PC-3 (cell line): ENCODE data around the gene COL19A1.

ENCODE experiments used
- CTCF ChIP-seq: fragments of 300-600 bp; sonication (generic); conservative IDR thresholded peaks from 2 replicates; pipeline ENCODE4 v1.5.1; 2017; ENCODE audit warnings: antibody characterized with exemption, low read depth, mild to moderate bottlenecking, low read length
- EZH2phosphoT487 ChIP-seq: fragments of 300-600 bp; sonication (generic); IDR thresholded peaks from 2 replicates; pipeline ENCODE4 v1.6.1; 2018; ENCODE audit warnings: mild to moderate bottlenecking, antibody characterized with exemption, low read length, borderline replicate concordance

DNA sequence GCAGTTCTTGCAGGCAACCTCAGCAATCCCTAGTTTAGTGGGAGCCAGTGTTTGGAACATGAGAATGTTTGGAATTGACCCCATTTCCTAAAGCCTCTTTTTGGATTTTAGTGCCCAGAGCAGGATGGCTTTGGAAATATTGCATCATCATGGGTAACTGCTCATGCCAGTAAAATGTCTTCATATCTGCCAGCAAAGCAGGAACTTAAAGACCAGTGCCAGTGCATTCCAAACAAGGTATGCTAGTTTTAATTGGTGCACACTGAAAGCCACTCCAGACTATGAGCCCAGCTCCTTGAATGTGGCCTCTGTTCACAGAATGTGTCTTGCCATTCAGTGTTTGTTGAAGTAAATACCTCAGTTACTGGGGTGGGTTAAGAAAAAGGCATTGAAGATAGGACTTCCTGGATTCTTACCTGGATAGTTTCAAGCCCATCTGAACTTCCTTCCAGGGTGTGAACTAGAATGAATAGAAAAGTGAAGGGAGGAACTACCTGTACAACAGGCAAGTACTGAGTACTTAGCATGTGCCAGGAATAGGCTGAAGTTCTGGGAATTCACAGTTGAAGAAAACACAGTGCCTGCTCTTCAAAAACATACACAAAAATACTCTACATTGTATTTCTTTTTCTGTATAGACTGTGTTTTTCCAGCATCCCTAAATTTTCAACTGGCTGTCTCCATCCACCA is 70.5 kb downstream of the COL19A1 start:
- TF ChIP-seq CTCF (no peak), EZH2phosphoT487 (no peak)
